OCI-LY7 (cell line): Measurements from ENCODE around the gene RALB. TPM values are rescaled to one million over a fixed set of nuclear protein-coding genes. Genes with fewer than 3 reads are reported as not detected.

Source experiments
- BruUV-seq: library from RNA; stranded (reverse); fragments of 400-500 nt; replicated peaks from 2 replicates; lab custom pipeline; 2021; lab: Mats Ljungman, UMichigan
- CTCF ChIA-PET: fragments of 300-600 bp; sonication (Branson Sonifier 250); formaldehyde crosslinking; loops from one replicate; lab custom pipeline; 2022; ENCODE audit warnings: antibody characterized with exemption; ENCODE audit not compliant: unreplicated experiment; lab: Charles Lee
- POLR2A ChIA-PET: fragments of 300-600 bp; sonication (Branson Sonifier 250); formaldehyde crosslinking; loops from one replicate; lab custom pipeline; 2022; ENCODE audit warnings: antibody characterized with exemption; lab: Charles Lee
- DNase-seq: peaks from one replicate; pipeline ENCODE4 v3.0.0-alpha.2; 2015; ENCODE audit warnings: low spot score
- H2AFZ ChIP-seq: fragments of 200-600 bp; sonication (generic), shearing (Covaris generic); 2 replicates; pipeline ENCODE4 v1.6.1; 2014; ENCODE audit warnings: mild to moderate bottlenecking, antibody characterized with exemption, low read length, moderate library complexity
- H3K27ac ChIP-seq: fragments of 200-600 bp; sonication (generic); 2 replicates; pipeline ENCODE4 v1.5.1; 2014; ENCODE audit warnings: mixed run types, low read depth, mild to moderate bottlenecking, moderate library complexity, low read length, inconsistent platforms; ENCODE audit not compliant: poor library complexity, severe bottlenecking
- H3K36me3 ChIP-seq: fragments of 200-600 bp; sonication (generic); 2 replicates; pipeline ENCODE4 v1.6.1; 2014; ENCODE audit warnings: mild to moderate bottlenecking, antibody characterized with exemption, low read length, moderate library complexity, mixed read lengths; ENCODE audit not compliant: insufficient read depth
- H3K4me1 ChIP-seq: fragments of 200-600 bp; sonication (generic); 2 replicates; pipeline ENCODE4 v1.5.1; 2014; ENCODE audit warnings: mild to moderate bottlenecking, low read length; ENCODE audit not compliant: insufficient read depth, poor library complexity, severe bottlenecking
- H3K4me2 ChIP-seq: fragments of 200-600 bp; sonication (generic); 2 replicates; pipeline ENCODE4 v1.6.1; 2014; ENCODE audit warnings: mild to moderate bottlenecking, low read length
- H3K4me3 ChIP-seq: fragments of 200-600 bp; sonication (generic); 2 replicates; pipeline ENCODE4 v1.5.1; 2014; ENCODE audit warnings: mild to moderate bottlenecking, low read depth, low read length; ENCODE audit not compliant: poor library complexity, severe bottlenecking
- H3K79me2 ChIP-seq: fragments of 200-600 bp; sonication (generic); 2 replicates; pipeline ENCODE4 v1.6.1; 2016; ENCODE audit warnings: low read depth, mild to moderate bottlenecking, low read length, moderate library complexity, mixed read lengths; ENCODE audit not compliant: insufficient read depth
- H3K9me2 ChIP-seq: fragments of 200-600 bp; sonication (generic); 2 replicates; pipeline ENCODE4 v1.6.1; 2016; ENCODE audit warnings: mild to moderate bottlenecking, low read length, mixed read lengths; ENCODE audit not compliant: insufficient read depth
- H3K9me3 ChIP-seq: fragments of 200-600 bp; sonication (generic); 2 replicates; pipeline ENCODE4 v1.6.1; 2014; ENCODE audit warnings: mild to moderate bottlenecking, mixed run types, low read length, mixed read lengths
- H4K20me1 ChIP-seq: fragments of 200-600 bp; sonication (generic); 2 replicates; pipeline ENCODE4 v1.6.1; 2014; ENCODE audit warnings: mild to moderate bottlenecking, antibody characterized with exemption, low read length, moderate library complexity, mixed read lengths; ENCODE audit not compliant: insufficient read depth
- CTCF ChIP-seq: fragments of 200-600 bp; sonication (generic); conservative IDR thresholded peaks from 2 replicates; pipeline ENCODE4 v1.5.1; 2014; ENCODE audit warnings: mild to moderate bottlenecking, antibody characterized with exemption, low read length, moderate library complexity, mixed read lengths
- EZH2phosphoT487 ChIP-seq: fragments of 200-600 bp; sonication (generic); IDR thresholded peaks from 2 replicates; pipeline ENCODE4 v1.6.1; 2018; ENCODE audit warnings: low read depth, borderline replicate concordance, mild to moderate bottlenecking, mixed run types, antibody characterized with exemption, low read length, moderate library complexity, mixed read lengths
- intact Hi-C: fragments of 100-400 bp; cut with micrococcal nuclease; formaldehyde crosslinking; loops from one replicate; pipeline ENCODE4 v1.10.0; 2022; ENCODE audit not compliant: unreplicated experiment
- total RNA-seq, 2 experiments: library from RNA; depleted of rRNA in 1 of 2; stranded (reverse); fragments of >200 nt in 1 of 2; shearing (Covaris generic) in 1 of 2; gene quantifications; 2 replicates each; pipeline ENCODE4 v1.2.3, GENCODE V29; 2014 to 2022

The RALB gene
- total RNA-seq, 2 experiments from 2014 or later: 16.2 to 23.6 TPM

GRCh38 chr2:120239488-120240287 is 13.0 kb upstream of the RALB start:
- no peak overlapping the region for H3K4me3 ChIP-seq

GRCh38 chr2:120240901-120241429 is 11.7 kb upstream of the RALB start:
- ChIA-PET CTCF (no interaction called here), POLR2A (no interaction called here)
- H3K27ac ChIP-seq: no peak overlapping the region
- H2AFZ ChIP-seq: no peak overlapping the region
- no peak for TF ChIP-seq EZH2phosphoT487
- TF ChIP-seq CTCF: no peak
- no peaks in the 10 kb centered on the region for H3K4me1 ChIP-seq
- no peaks in the 10 kb centered on the region for H4K20me1 ChIP-seq
- BruUV-seq: no TSS peak
- no peak for DNase-seq
- H3K9me2 ChIP-seq: no peaks in the 10 kb centered on the region
- intact Hi-C loops: no loop called here
- no peaks in the 10 kb centered on the region for H3K36me3 ChIP-seq
- no peak overlapping the region for H3K4me3 ChIP-seq
- H3K9me3 ChIP-seq: no peaks in the 10 kb centered on the region
- H3K79me2 ChIP-seq: no peaks in the 10 kb centered on the region
- H3K4me2 ChIP-seq: no peak overlapping the region

More at GRCh38 chr2:120239488-120240287, 13.0 kb upstream of the RALB start:
- Histone ChIP-seq H3K27ac (no peak overlapping the region), H3K79me2 (no peaks in the 10 kb centered on the region), H3K4me1 (no peaks in the 10 kb centered on the region), H3K9me3 (no peaks in the 10 kb centered on the region), H3K4me2 (no peak overlapping the region), H4K20me1 (no peaks in the 10 kb centered on the region), H2AFZ (no peak overlapping the region), H3K9me2 (no peaks in the 10 kb centered on the region), H3K36me3 (no peaks in the 10 kb centered on the region)
- no peak for DNase-seq
- no TSS peak for BruUV-seq
- intact Hi-C loops: no loop called here
- TF ChIP-seq CTCF (no peak), EZH2phosphoT487 (no peak)
- ChIA-PET CTCF (no interaction called here), POLR2A (interaction anchor here (0.7 kb wide), 1 partner anchor 29 kb away, joined by 3 read pairs; no protein-coding TSS in a partner anchor)

GRCh38 chr2:120241684-120242083 is 11.0 kb upstream of the RALB start:
- TF ChIP-seq EZH2phosphoT487: no peak
- TF ChIP-seq CTCF: no peak
- no peak overlapping the region for H2AFZ ChIP-seq
- ChIA-PET POLR2A (interaction anchor here (1.5 kb wide), 1 partner anchor 10 kb away, joined by 3 read pairs; no protein-coding TSS in a partner anchor), CTCF (interaction anchor here (0.6 kb wide), 1 partner anchor 1704 kb away, joined by 3 read pairs; no protein-coding TSS in a partner anchor)
- no TSS peak for BruUV-seq
- no peaks in the 10 kb centered on the region for H3K79me2 ChIP-seq
- DNase-seq: no peak
- no peaks in the 10 kb centered on the region for H3K9me3 ChIP-seq
- no peak overlapping the region for H3K4me2 ChIP-seq
- H3K4me3 ChIP-seq: no peak overlapping the region
- no peaks in the 10 kb centered on the region for H3K36me3 ChIP-seq
- no peaks in the 10 kb centered on the region for H4K20me1 ChIP-seq
- intact Hi-C loops: no loop called here
- H3K9me2 ChIP-seq: no peaks in the 10 kb centered on the region
- H3K4me1 ChIP-seq: no peaks in the 10 kb centered on the region
- H3K27ac ChIP-seq: no peak overlapping the region
